ENCODE measurements around the gene TEK.

DNA sequence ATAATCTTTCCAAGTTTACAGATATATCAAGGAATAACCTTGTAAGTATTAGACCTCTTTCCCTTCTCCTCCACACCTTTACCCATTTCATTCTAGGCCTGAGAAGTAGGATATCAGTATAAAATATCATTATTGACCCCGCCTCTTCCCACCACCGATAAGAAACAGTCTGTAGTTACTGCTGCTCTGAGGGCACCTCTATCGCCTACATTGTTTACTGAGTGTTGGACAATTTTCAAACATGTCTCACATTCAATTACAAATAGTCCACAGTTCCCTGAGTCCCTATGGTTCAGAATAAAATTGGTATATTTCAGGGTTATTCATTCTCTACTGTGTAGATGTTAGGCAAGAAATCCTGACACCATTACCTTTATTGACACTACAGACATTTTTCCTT lies 73.4 kb downstream of the TEK start:
- TF ChIP-seq EP300 (IDR thresholded peaks at IDR 0.05) (no peak), POLR2A (IDR thresholded peaks at IDR 0.05) (no peak)
- TF ChIP-seq, protein P1, sequence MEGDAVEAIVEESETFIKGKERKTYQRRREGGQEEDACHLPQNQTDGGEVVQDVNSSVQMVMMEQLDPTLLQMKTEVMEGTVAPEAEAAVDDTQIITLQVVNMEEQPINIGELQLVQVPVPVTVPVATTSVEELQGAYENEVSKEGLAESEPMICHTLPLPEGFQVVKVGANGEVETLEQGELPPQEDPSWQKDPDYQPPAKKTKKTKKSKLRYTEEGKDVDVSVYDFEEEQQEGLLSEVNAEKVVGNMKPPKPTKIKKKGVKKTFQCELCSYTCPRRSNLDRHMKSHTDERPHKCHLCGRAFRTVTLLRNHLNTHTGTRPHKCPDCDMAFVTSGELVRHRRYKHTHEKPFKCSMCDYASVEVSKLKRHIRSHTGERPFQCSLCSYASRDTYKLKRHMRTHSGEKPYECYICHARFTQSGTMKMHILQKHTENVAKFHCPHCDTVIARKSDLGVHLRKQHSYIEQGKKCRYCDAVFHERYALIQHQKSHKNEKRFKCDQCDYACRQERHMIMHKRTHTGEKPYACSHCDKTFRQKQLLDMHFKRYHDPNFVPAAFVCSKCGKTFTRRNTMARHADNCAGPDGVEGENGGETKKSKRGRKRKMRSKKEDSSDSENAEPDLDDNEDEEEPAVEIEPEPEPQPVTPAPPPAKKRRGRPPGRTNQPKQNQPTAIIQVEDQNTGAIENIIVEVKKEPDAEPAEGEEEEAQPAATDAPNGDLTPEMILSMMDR (IDR thresholded peaks at IDR 0.05), result no peak
